GM10248 (cell line): ENCODE measurements around the gene SLC25A39.
A peak's percentile ranks its signal among the peaks of the same experiment; 100 is the strongest.

Source experiments
- CTCF ChIA-PET: fragments of 300-600 bp; sonication (Branson Sonifier 250); formaldehyde crosslinking; extraction: SDS; loops from one replicate; lab custom pipeline; 2021; ENCODE audit warnings: antibody characterized with exemption; lab: Yijun Ruan, JAX
- POLR2A ChIA-PET: fragments of 350-650 bp; sonication (Branson Sonifier 250); formaldehyde crosslinking; extraction: SDS; loops from one replicate; lab custom pipeline; 2020; ENCODE audit warnings: antibody characterized with exemption; lab: Yijun Ruan, JAX
- DNase-seq: peaks from one replicate; pipeline ENCODE4 v3.0.0; 2012; ENCODE audit errors: extremely low spot score
- CTCF ChIP-seq: IDR thresholded peaks from 2 replicates; pipeline ENCODE4 v1.5.1; 2012; ENCODE audit warnings: mild to moderate bottlenecking, low read depth; ENCODE audit errors: extremely low read depth, missing control alignments, control extremely low read depth

SLC25A39 gene

GRCh38 chr17:44282264-44282663 is 42.4 kb downstream of the SLC25A39 start:
- no peak for DNase-seq
- TF ChIP-seq CTCF = no peak
- ChIA-PET POLR2A (no interaction called here), CTCF (interaction anchor here (0.9 to 5.8 kb wide), 3 partner anchors 10 to 72 kb away, joined by 3 to 27 read pairs (median 4); no protein-coding TSS in a partner anchor)

GRCh38 chr17:44281570-44281969 is 43.1 kb downstream of the SLC25A39 start:
- TF ChIP-seq CTCF = no peak
- ChIA-PET POLR2A (no interaction called here), CTCF (interaction anchor here (1.3 to 5.8 kb wide), 2 partner anchors 34 to 71 kb away, joined by 3 to 27 read pairs; no protein-coding TSS in a partner anchor)
- no peak for DNase-seq

- POLR2A ChIA-PET = interaction anchor here (1.0 kb wide), 1 partner anchor 66 kb away, joined by 3 read pairs; no protein-coding TSS in a partner anchor
- no peak for DNase-seq
- CTCF ChIA-PET = interaction anchor here (1.1 to 5.8 kb wide), 6 partner anchors 8 to 77 kb away, joined by 3 to 27 read pairs (median 4); no protein-coding TSS in a partner anchor
- TF ChIP-seq CTCF = no peak
Observed at GRCh38 chr17:44280392-44280937, 44.2 kb downstream of the SLC25A39 start.

- POLR2A ChIA-PET = interaction anchor here (0.6 to 1.0 kb wide), 2 partner anchors 50 to 66 kb away, joined by 3 to 4 read pairs; no protein-coding TSS in a partner anchor
- CTCF ChIA-PET = interaction anchor here (0.8 to 5.8 kb wide), 10 partner anchors 8 to 76 kb away, joined by 3 to 27 read pairs (median 4); no protein-coding TSS in a partner anchor
- DNase-seq = peak; percentile 86
- TF ChIP-seq CTCF = no peak
Observed at GRCh38 chr17:44279666-44280391, 44.8 kb downstream of the SLC25A39 start.

- no peak for TF ChIP-seq CTCF
- no peak for DNase-seq
- ChIA-PET POLR2A (interaction anchor here (0.6 to 1.0 kb wide), 2 partner anchors 50 to 67 kb away, joined by 3 to 4 read pairs; no protein-coding TSS in a partner anchor), CTCF (interaction anchor here (0.8 to 5.8 kb wide), 11 partner anchors 8 to 75 kb away, joined by 3 to 27 read pairs (median 4); no protein-coding TSS in a partner anchor)
Observed at GRCh38 chr17:44279346-44279665, 45.3 kb downstream of the SLC25A39 start.

- no peak for DNase-seq
- POLR2A ChIA-PET = no interaction called here
- no peak for TF ChIP-seq CTCF
- CTCF ChIA-PET = interaction anchor here (1.4 to 5.8 kb wide), 3 partner anchors 8 to 68 kb away, joined by 3 to 27 read pairs (median 4); no protein-coding TSS in a partner anchor
Observed at GRCh38 chr17:44277976-44278375, 46.6 kb downstream of the SLC25A39 start.
